Ovary (tissue), 9 donors: ENCODE measurements around the gene USP48. TPM values are rescaled to one million over a fixed set of nuclear protein-coding genes. Genes with fewer than 3 reads are reported as not detected.

Experiments used
- DNase-seq, 5 donors: peaks; one replicate each; pipeline ENCODE4 v3.0.0-alpha.2; 2019 to 2020
- H3K27ac ChIP-seq, 2 donors: fragments of 200-600 bp; one replicate each; pipeline versions ENCODE4 v1.5.1 to v1.8.0; 2019 to 2022
- H3K27me3 ChIP-seq: fragments of 200-600 bp; one replicate; pipeline ENCODE4 v1.8.0; 2022
- H3K36me3 ChIP-seq: fragments of 200-600 bp; sonication (generic); one replicate; pipeline ENCODE4 v1.5.1; 2019
- H3K4me1 ChIP-seq: one replicate; pipeline ENCODE4 v1.8.1; 2013; ENCODE audit warnings: mild to moderate bottlenecking, moderate library complexity; ENCODE audit not compliant: insufficient read depth
- H3K4me3 ChIP-seq: fragments of 200-600 bp; sonication (generic); one replicate; pipeline ENCODE4 v1.5.1; 2017
- H3K9me3 ChIP-seq, 2 donors: fragments of 200-600 bp in 1 of 2; sonication (generic) in 1 of 2; one replicate each; pipeline versions ENCODE4 v1.5.1 to v1.8.1; 2013 to 2019; ENCODE audit warnings: mild to moderate bottlenecking in 1 of 2, moderate library complexity in 1 of 2
- EP300 ChIP-seq: sonication (generic); formaldehyde crosslinking; IDR thresholded peaks from one replicate; pipeline ENCODE4 v1.6.1; 2017; ENCODE audit warnings: antibody characterized with exemption
- POLR2A ChIP-seq: fragments of 450-650 bp; IDR thresholded peaks from one replicate; pipeline ENCODE4 v1.6.1; 2017; ENCODE audit warnings: antibody characterized with exemption, mild to moderate bottlenecking, moderate library complexity
- WGBS, 3 donors: extraction: QIAGEN DNeasy Blood & Tissue Kit in 1 of 3; methylation state at CpG; one replicate each; pipeline versions ENCODE4 v1.1.5 to v1.1.7; 2013 to 2017; 5-methylcytosine and 5-hydroxymethylcytosine counted together
- intact Hi-C, 4 donors: fragments of 100-400 bp; cut with DNase I; formaldehyde crosslinking; loops; one replicate each; pipeline versions ENCODE4 v1.11.0 to v1.15.1; 2022 to 2023
- polyA plus RNA-seq, 2 donors: library from polyadenylated mRNA; stranded (reverse); fragments of 200-250 nt in 1 of 2; fragments of 350-450 nt in 1 of 2; fragmentation: Illumina TruSeq in 1 of 2; extraction: RNeasy Lipid Tissue Mini Kit (QIAGEN cat#74804) in 1 of 2; gene quantifications; one replicate each; pipeline ENCODE4 v1.2.3, GENCODE V29; 2013 to 2014
- total RNA-seq, 7 donors: library from RNA; depleted of rRNA in 2 of 7; stranded (reverse); fragments of >200 nt in 2 of 7; fragmentation: NEBNext Ultra II Directional in 3 of 7; extraction: Animal tissue kit (Norgen Biotek cat#: 25700) in 3 of 7; gene quantifications; one replicate each; pipeline versions ENCODE4 v1.1.0 to v1.2.4, GENCODE V29; 2016 to 2023
- TF ChIP-seq, protein P1 (sequence below), 3 donors: fragments of 450-650 bp in 2 of 3; fragments of 200-600 bp in 1 of 3; IDR thresholded peaks; one replicate each; pipeline versions ENCODE4 v1.5.1 to v1.8.0; 2016 to 2022; ENCODE audit warnings: antibody characterized with exemption in 3 of 3, mild to moderate bottlenecking in 1 of 3
- donor health status: DM: no; HTN: no; CAD: no; lungs with moderate emphysema.
- donor health status: DM: no; HTN: no; CAD: no.
- donor health status: Bipolar disorder and iron deficiency.
- donor health status: DM: yes; HTN: yes; CAD: no.
- donor health status: DM: no; HTN: no; CAD: no.
- donor health status: DM: yes; HTN: yes; CAD: no.

The USP48 gene
- total and polyA plus RNA-seq, 9 donors, result 25.2 to 87.1 (median 60.6) TPM

DNA sequence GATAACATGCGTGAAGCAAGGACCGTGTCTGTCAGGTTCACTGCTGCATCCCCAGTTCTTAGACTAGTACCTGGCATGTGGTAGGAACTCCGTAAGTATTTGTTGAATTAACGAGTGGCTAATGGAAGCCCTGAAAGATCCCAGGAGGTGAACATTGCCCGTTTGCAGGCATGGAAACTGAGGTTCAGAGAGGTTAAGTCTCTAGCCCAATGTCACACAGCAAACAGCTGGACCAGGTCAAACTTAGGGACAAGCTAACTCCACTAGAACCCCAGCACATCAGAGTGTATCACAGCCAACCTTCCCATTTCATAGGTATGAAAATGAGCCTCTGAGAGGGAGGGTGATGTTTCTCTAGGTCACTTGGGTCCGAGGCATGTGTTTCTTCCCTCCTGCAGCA, 141.4 kb downstream of the USP48 start:
- intact Hi-C loops, result no loop called here
- H3K4me3 ChIP-seq, result no peak overlapping the region
- no peaks in the 10 kb centered on the region for H3K27me3 ChIP-seq
- no peak overlapping the region for H3K27ac ChIP-seq
- DNase-seq, result no peak
- 74 to 79% (median 79%) methylated on average over 6 of the region's 6 CpGs for WGBS, 3 donors
- H3K4me1 ChIP-seq, result no peaks in the 10 kb centered on the region
- TF ChIP-seq, protein P1, sequence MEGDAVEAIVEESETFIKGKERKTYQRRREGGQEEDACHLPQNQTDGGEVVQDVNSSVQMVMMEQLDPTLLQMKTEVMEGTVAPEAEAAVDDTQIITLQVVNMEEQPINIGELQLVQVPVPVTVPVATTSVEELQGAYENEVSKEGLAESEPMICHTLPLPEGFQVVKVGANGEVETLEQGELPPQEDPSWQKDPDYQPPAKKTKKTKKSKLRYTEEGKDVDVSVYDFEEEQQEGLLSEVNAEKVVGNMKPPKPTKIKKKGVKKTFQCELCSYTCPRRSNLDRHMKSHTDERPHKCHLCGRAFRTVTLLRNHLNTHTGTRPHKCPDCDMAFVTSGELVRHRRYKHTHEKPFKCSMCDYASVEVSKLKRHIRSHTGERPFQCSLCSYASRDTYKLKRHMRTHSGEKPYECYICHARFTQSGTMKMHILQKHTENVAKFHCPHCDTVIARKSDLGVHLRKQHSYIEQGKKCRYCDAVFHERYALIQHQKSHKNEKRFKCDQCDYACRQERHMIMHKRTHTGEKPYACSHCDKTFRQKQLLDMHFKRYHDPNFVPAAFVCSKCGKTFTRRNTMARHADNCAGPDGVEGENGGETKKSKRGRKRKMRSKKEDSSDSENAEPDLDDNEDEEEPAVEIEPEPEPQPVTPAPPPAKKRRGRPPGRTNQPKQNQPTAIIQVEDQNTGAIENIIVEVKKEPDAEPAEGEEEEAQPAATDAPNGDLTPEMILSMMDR (IDR thresholded peaks at IDR 0.05), result no peak
- no peak for TF ChIP-seq EP300
- H3K9me3 ChIP-seq, result no peaks in the 10 kb centered on the region
- no peaks in the 10 kb centered on the region for H3K36me3 ChIP-seq

DNA sequence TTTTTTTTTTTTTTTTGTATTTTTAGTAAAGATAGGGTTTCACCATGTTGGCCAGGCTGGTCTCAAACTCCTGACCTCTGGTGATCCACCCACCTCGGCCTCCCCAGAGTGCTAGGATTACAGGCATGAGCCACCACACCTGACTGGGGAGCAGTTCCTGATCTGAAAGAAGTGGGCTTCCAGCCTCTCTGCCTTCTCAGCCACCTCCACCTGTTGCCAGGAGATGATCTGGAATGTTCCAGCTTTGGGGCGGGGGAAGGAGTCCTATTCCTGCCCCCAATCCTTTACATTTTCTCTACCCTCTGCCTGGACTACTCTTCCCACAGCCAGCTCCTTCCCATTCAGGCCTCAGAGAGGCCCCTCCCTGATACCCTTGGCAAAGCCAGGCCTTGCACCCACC, 141.9 kb downstream of the USP48 start:
- intact Hi-C loops, result no loop called here
- H3K4me1 ChIP-seq, result no peaks in the 10 kb centered on the region
- H3K9me3 ChIP-seq, result no peaks in the 10 kb centered on the region
- 88 to 91% (median 91%) methylated on average over 2 of the region's 2 CpGs for WGBS, 3 donors
- no peak for TF ChIP-seq POLR2A
- no peak for TF ChIP-seq EP300
- TF ChIP-seq, protein P1 (IDR thresholded peaks at IDR 0.05), result no peak
- H3K27ac ChIP-seq, result no peak overlapping the region
- no peaks in the 10 kb centered on the region for H3K36me3 ChIP-seq
- no peaks in the 10 kb centered on the region for H3K27me3 ChIP-seq
- no peak for DNase-seq
- no peak overlapping the region for H3K4me3 ChIP-seq

DNA sequence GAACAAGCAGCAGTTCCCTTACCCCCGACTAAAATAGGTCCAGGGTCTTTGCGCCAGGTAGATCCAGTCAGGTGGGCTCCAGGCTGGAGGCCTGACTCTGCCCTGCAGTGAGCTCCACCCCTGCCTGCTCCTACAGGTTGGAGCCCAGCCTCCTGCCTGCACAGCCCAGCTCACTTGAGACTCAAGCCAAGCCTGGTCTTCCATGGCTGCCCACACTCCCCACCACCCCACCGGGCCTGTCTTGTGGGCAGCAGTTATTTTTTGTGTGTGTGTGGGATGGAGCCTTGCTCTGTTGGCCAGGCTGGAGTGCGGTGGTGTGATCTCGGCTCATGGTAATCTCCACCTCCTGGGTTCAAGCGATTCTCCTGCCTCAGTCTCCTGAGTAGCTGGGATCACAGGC, 142.3 kb downstream of the USP48 start:
- Histone ChIP-seq H3K4me3 (no peak overlapping the region), H3K27ac (no peak overlapping the region), H3K36me3 (no peaks in the 10 kb centered on the region), H3K9me3 (no peaks in the 10 kb centered on the region), H3K27me3 (no peaks in the 10 kb centered on the region), H3K4me1 (no peaks in the 10 kb centered on the region)
- intact Hi-C loops, result no loop called here
- no peak for DNase-seq
- WGBS, 3 donors, result 85 to 94% (median 93%) methylated on average over 5 to 6 of the region's 6 CpGs
- TF ChIP-seq EP300 (no peak), POLR2A (no peak)
- TF ChIP-seq, protein P1 (IDR thresholded peaks at IDR 0.05), result no peak

DNA sequence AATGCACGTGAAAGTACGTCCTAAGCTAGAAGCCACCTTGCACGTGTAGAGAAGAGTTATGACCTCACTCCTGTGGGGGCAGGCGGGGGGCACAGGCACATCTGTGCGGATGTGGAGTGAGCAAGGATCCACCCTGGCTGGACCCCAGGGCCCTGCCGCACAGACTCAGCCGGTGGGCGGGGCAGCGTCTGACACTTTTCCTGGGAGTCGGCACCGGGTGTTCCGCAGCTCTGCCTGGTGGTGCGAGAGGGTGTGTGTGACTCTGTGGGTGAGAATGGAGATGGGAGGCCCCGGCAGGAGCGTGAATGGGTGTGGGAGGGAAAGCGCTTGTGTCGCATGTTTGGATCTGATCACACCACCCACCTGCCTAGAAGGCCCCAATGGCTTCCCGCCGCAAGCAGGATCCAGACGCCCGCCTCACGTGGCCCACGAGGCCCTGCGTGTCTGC, 143.3 kb downstream of the USP48 start:
- peak in 1 of 5 donors; percentile 61 for DNase-seq
- no peaks in the 10 kb centered on the region for H3K4me1 ChIP-seq
- intact Hi-C loops, result no loop called here
- H3K27me3 ChIP-seq, result no peaks in the 10 kb centered on the region
- no peak overlapping the region for H3K27ac ChIP-seq
- no peaks in the 10 kb centered on the region for H3K36me3 ChIP-seq
- TF ChIP-seq POLR2A (no peak), EP300 (no peak)
- TF ChIP-seq, protein P1 (IDR thresholded peaks at IDR 0.05), result no peak
- no peaks in the 10 kb centered on the region for H3K9me3 ChIP-seq
- H3K4me3 ChIP-seq, result no peak overlapping the region
- 23 to 34% (median 23%) methylated on average over 24 of the region's 24 CpGs for WGBS, 3 donors
